Smooth muscle cell (in vitro differentiated cells): ENCODE measurements around the gene POU5F1. TPM values are rescaled to one million over a fixed set of nuclear protein-coding genes. Genes with fewer than 3 reads are reported as not detected.

Experiments used
- DNase-seq: peaks from one replicate; lab custom pipeline; 2025; ENCODE audit not compliant: unreplicated experiment; lab: John Stamatoyannopoulos, UW
- H2AFZ ChIP-seq: fragments of 200-600 bp; sonication (generic); 2 replicates; pipeline ENCODE4 v1.6.0; 2016; ENCODE audit warnings: antibody characterized with exemption, low read depth, mild to moderate bottlenecking
- H3F3A ChIP-seq: fragments of 200-600 bp; sonication (generic); 2 replicates; pipeline ENCODE4 v1.6.0; 2017; ENCODE audit warnings: antibody characterized with exemption, low read depth
- H3K27ac ChIP-seq: fragments of 200-600 bp; sonication (generic); 2 replicates; pipeline ENCODE4 v1.5.1; 2016; ENCODE audit warnings: low read depth, mild to moderate bottlenecking
- H3K27me3 ChIP-seq: fragments of 200-600 bp; sonication (generic); 2 replicates; pipeline ENCODE4 v1.6.1; 2016; ENCODE audit warnings: low read depth, mild to moderate bottlenecking
- H3K36me3 ChIP-seq: fragments of 200-600 bp; sonication (generic); 2 replicates; pipeline ENCODE4 v1.5.1; 2016; ENCODE audit warnings: low read depth
- H3K4me1 ChIP-seq: fragments of 200-600 bp; sonication (generic); 2 replicates; pipeline ENCODE4 v1.5.1; 2016; ENCODE audit warnings: low read depth
- H3K4me2 ChIP-seq: fragments of 200-600 bp; sonication (generic); 2 replicates; pipeline ENCODE4 v1.6.0; 2016; ENCODE audit warnings: mild to moderate bottlenecking
- H3K4me3 ChIP-seq: fragments of 200-600 bp; sonication (generic); 2 replicates; pipeline ENCODE4 v1.5.1; 2016; ENCODE audit warnings: mild to moderate bottlenecking
- H3K79me2 ChIP-seq: fragments of 200-600 bp; sonication (generic); 2 replicates; pipeline ENCODE4 v1.6.0; 2016; ENCODE audit warnings: low read depth, mild to moderate bottlenecking
- H3K9ac ChIP-seq: fragments of 200-600 bp; sonication (generic); 2 replicates; pipeline ENCODE4 v1.6.0; 2016; ENCODE audit warnings: low read depth
- H3K9me3 ChIP-seq: fragments of 200-600 bp; sonication (generic); replicated peaks from 2 replicates; pipeline ENCODE4 v1.5.1; 2016; ENCODE audit warnings: low read depth
- H4K20me1 ChIP-seq: fragments of 200-600 bp; sonication (generic); 2 replicates; pipeline ENCODE4 v1.6.0; 2016; ENCODE audit warnings: low read depth
- WGBS: methylation state at CpG from one replicate; pipeline ENCODE4 v1.1.7; 2016; ENCODE audit warnings: low lambda C conversion rate; 5-methylcytosine and 5-hydroxymethylcytosine counted together
- polyA plus RNA-seq: library from polyadenylated mRNA; unstranded; fragments of >200 nt; fragmentation: Nextera tagmentation; extraction: Ambion mirVana; gene quantifications from 2 replicates; pipeline ENCODE4 v1.2.1, GENCODE V29; 2016
- total RNA-seq: library from RNA; depleted of rRNA; stranded (reverse); fragments of >200 nt; gene quantifications from 2 replicates; pipeline ENCODE4 v1.2.3, GENCODE V29; 2014
- TF ChIP-seq, protein P1 (sequence below): fragments of 200-600 bp; sonication (generic); IDR thresholded peaks from 2 replicates; pipeline ENCODE4 v1.5.1; 2017; ENCODE audit warnings: borderline replicate concordance, mild to moderate bottlenecking, antibody characterized with exemption; ENCODE audit not compliant: insufficient read depth, poor library complexity, severe bottlenecking

Gene POU5F1
- total and polyA plus RNA-seq, 2 experiments from 2014 or later, result not detected

DNA sequence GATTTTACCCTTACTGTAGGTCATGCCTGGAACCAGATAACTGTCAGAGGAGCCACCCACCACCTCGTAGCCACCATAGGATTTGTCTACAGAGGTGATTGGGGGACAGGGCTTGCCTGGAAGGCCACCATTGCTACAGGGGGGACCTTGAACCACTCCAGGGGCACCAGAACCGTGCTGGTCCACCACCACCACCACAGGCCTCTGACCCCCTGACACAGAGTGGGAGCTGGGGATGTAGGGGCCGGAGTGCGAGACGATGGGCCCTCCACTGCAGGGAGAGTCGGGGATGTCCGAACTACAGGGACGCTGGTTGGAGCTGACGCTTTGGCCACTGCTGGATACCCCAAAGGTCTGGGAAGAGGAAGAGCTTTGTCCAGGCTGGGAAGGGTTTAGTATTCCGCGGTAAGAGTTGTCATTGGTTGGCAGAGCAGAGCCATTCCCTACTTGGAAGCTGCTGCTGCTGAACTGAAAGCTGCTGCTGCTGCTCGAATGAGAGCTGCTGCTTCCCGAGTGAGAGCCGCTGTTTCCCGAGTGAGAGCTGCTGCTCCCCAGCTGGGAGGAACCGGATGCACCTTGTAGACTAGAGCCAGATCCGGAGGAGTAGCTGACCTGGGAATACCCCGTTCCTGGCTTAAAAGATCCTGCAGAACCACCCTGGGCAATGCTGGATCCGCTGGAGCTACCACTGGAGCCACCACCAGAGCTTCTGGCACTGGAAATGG is 53.7 kb downstream of the POU5F1 start:
- no peak overlapping the region for H2AFZ ChIP-seq
- no peak overlapping the region for H3K9ac ChIP-seq
- peaks cover 8% of the 10 kb centered on the region for H3F3A ChIP-seq
- peaks cover 12% of the 10 kb centered on the region for H3K4me1 ChIP-seq
- TF ChIP-seq, protein P1, sequence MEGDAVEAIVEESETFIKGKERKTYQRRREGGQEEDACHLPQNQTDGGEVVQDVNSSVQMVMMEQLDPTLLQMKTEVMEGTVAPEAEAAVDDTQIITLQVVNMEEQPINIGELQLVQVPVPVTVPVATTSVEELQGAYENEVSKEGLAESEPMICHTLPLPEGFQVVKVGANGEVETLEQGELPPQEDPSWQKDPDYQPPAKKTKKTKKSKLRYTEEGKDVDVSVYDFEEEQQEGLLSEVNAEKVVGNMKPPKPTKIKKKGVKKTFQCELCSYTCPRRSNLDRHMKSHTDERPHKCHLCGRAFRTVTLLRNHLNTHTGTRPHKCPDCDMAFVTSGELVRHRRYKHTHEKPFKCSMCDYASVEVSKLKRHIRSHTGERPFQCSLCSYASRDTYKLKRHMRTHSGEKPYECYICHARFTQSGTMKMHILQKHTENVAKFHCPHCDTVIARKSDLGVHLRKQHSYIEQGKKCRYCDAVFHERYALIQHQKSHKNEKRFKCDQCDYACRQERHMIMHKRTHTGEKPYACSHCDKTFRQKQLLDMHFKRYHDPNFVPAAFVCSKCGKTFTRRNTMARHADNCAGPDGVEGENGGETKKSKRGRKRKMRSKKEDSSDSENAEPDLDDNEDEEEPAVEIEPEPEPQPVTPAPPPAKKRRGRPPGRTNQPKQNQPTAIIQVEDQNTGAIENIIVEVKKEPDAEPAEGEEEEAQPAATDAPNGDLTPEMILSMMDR, result no peak
- no peak overlapping the region for H3K4me3 ChIP-seq
- WGBS, result 92% methylated on average over 19 of the region's 19 CpGs
- H3K79me2 ChIP-seq, result no peaks in the 10 kb centered on the region
- no peak overlapping the region for H3K4me2 ChIP-seq
- H4K20me1 ChIP-seq, result no peaks in the 10 kb centered on the region
- DNase-seq, result no peak
- H3K9me3 ChIP-seq, result no peaks in the 10 kb centered on the region
- H3K36me3 ChIP-seq, result no peaks in the 10 kb centered on the region
- no peak overlapping the region for H3K27ac ChIP-seq
- H3K27me3 ChIP-seq, result no peaks in the 10 kb centered on the region

DNA sequence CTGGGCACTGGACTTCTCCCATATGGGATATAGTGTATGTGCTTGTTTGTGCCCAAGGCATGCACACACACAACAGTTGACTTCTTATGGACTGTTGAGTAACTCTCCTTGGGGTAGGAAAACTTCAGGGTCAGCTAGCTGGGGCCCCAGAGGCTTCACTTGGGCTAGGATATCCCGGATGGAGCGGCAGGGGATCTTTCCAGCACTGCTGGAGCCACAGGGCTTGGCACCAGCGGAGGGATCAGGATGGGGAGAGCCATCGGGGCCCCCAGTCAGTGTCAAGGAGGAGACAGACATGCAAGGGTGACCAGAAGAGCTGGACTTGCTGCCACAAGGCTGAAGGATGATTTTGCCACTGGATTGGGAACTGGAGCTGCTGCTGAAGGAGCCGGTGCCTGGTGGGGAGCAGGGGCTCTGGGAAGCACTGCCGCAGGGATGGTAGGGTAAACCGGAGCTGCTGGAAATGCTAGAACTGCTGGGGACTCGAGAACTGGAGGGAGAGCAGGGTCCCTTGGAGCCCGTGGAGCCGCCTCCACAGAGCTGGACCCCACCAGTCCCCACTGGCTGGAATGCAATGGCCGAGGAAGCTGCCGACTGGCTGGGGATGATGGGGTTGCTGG is 54.4 kb downstream of the POU5F1 start:
- Histone ChIP-seq H3K79me2 (no peaks in the 10 kb centered on the region), H3K9ac (no peak overlapping the region), H3F3A (peaks cover 8% of the 10 kb centered on the region), H3K4me3 (no peak overlapping the region), H3K4me2 (no peak overlapping the region), H3K36me3 (no peaks in the 10 kb centered on the region), H3K4me1 (peaks cover 14% of the 10 kb centered on the region), H2AFZ (no peak overlapping the region), H4K20me1 (no peaks in the 10 kb centered on the region), H3K27me3 (no peaks in the 10 kb centered on the region), H3K9me3 (no peaks in the 10 kb centered on the region), H3K27ac (no peak overlapping the region)
- no peak for DNase-seq
- TF ChIP-seq, protein P1, result no peak
- WGBS, result 98% methylated on average over 12 of the region's 12 CpGs

DNA sequence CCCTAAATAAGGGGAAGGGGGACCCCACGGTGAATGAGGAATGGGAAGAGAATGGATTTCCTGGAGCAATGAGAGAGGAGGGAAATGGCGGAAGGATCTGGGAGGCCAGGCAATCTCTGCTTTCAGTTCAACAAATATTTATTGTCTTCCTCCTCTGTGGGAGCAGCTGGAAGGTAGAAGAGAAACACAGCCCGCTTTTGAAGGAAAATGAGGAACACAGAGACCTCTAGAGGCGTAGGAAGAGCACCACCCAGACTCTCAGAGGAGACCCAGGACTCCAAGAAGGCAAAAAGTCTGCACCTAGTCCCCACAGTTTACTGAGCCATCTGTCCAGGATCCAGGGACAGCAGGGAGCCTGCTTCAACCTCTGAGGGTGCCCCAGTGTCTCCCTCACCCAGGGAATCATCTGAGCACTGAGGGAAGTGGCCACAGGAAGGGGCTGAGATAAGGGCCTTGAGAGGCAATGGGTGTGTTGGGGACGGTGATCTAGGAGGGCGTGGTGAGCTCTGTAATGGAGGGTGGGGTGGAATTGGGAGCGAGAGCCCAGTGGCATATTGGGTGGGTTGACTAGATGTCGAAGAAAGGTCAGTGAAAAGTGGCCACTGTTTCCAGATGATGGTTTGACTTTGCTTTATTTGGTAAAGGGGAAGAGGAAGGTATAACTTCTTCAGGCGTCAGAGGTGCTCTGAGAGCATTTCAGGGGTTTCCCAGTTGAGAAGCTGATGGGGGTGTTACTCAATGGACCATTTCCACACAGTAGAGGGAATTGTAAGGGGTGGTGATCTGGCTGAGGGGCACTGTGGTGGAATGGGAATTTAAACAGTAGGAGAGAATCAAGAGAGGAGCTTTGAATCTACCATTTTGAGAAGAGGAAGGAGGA is 55.3 kb downstream of the POU5F1 start:
- DNase-seq, result no peak
- H3K9ac ChIP-seq, result peak overlapping the region; percentile 60

More for the DNA sequence above, 55.3 kb downstream of the POU5F1 start:
- H4K20me1 ChIP-seq, result no peaks in the 10 kb centered on the region
- no peaks in the 10 kb centered on the region for H3K9me3 ChIP-seq
- H3K27me3 ChIP-seq, result no peaks in the 10 kb centered on the region
- TF ChIP-seq, protein P1, result no peak
- peak overlapping the region; percentile 86 for H3K27ac ChIP-seq
- H3F3A ChIP-seq, result peaks cover 8% of the 10 kb centered on the region
- H3K4me1 ChIP-seq, result peaks cover 23% of the 10 kb centered on the region
- WGBS, result 74% methylated on average over 8 of the region's 9 CpGs
- peak overlapping the region; percentile 63 for H2AFZ ChIP-seq
- H3K79me2 ChIP-seq, result no peaks in the 10 kb centered on the region
- peak overlapping the region; percentile 41 for H3K4me3 ChIP-seq
- H3K36me3 ChIP-seq, result no peaks in the 10 kb centered on the region
- peak overlapping the region; percentile 77 for H3K4me2 ChIP-seq
